Parathyroid adenoma (tissue), 2 donors: ENCODE measurements around the gene PIM1.
A peak's percentile ranks its signal among the peaks of the same experiment; 100 is the strongest.

Source experiments
- H2AFZ ChIP-seq: fragments of 300-600 bp; sonication (generic); one replicate; pipeline ENCODE4 v1.7.0; 2017; ENCODE audit warnings: antibody characterized with exemption, mild to moderate bottlenecking
- H3K27ac ChIP-seq: fragments of 300-600 bp; sonication (generic); one replicate; pipeline ENCODE4 v1.7.0; 2017
- H3K27me3 ChIP-seq: fragments of 300-600 bp; sonication (generic); one replicate; pipeline ENCODE4 v1.7.0; 2017; ENCODE audit warnings: low read length; ENCODE audit not compliant: control insufficient read depth, insufficient read depth
- H3K36me3 ChIP-seq: fragments of 300-600 bp; sonication (generic); one replicate; pipeline ENCODE4 v1.7.0; 2017; ENCODE audit warnings: low read length; ENCODE audit not compliant: control insufficient read depth, insufficient read depth
- H3K4me1 ChIP-seq: fragments of 300-600 bp; sonication (generic); one replicate; pipeline ENCODE4 v1.7.0; 2017; ENCODE audit warnings: control low read depth
- H3K4me2 ChIP-seq: fragments of 300-600 bp; sonication (generic); one replicate; pipeline ENCODE4 v1.7.0; 2017; ENCODE audit warnings: low read length
- H3K4me3 ChIP-seq: fragments of 300-600 bp; sonication (generic); one replicate; pipeline ENCODE4 v1.7.0; 2017; ENCODE audit warnings: low read depth, low read length
- H3K79me2 ChIP-seq: fragments of 300-600 bp; sonication (generic); one replicate; pipeline ENCODE4 v1.7.0; 2017; ENCODE audit warnings: control low read depth
- H3K9ac ChIP-seq: fragments of 300-600 bp; sonication (generic); one replicate; pipeline ENCODE4 v1.7.0; 2017; ENCODE audit warnings: mild to moderate bottlenecking
- H3K9me3 ChIP-seq: fragments of 300-600 bp; sonication (generic); one replicate; pipeline ENCODE4 v1.7.0; 2017; ENCODE audit warnings: low read length; ENCODE audit not compliant: control insufficient read depth
- CTCF ChIP-seq: fragments of 300-600 bp; sonication (generic); IDR thresholded peaks from one replicate; pipeline ENCODE4 v1.7.0; 2017; ENCODE audit warnings: antibody characterized with exemption, mild to moderate bottlenecking
- donor health status: primary hyperparathyroidism.

PIM1 gene

GRCh38 chr6:37169496-37170272 is at the start of gene PIM1:
Gene PIM1 (plus strand): TSS chr6:37170152. CDS start chr6:37170576, 424 bp downstream.
- Histone ChIP-seq H2AFZ (peak within 1 kb of the TSS; percentile 99), H3K9me3 (no peaks in the 10 kb centered on the region), H3K4me3 (peak within 1 kb of the TSS; percentile 88), H3K27me3 (no peaks in the 10 kb centered on the region), H3K36me3 (no peaks in the 10 kb centered on the region), H3K4me2 (peak within 1 kb of the TSS; percentile 93), H3K9ac (peak within 1 kb of the TSS; percentile 3), H3K79me2 (no peaks in the 10 kb centered on the region), H3K4me1 (peaks cover 5% of the 10 kb centered on the region), H3K27ac (peak within 1 kb of the TSS; percentile 81)
- no peak for TF ChIP-seq CTCF

GRCh38 chr6:37121556-37121955 is 48.4 kb upstream of the PIM1 start:
- H3K36me3 ChIP-seq, result no peaks in the 10 kb centered on the region
- H3K4me1 ChIP-seq, result no peaks in the 10 kb centered on the region
- no peaks in the 10 kb centered on the region for H3K27me3 ChIP-seq
- H2AFZ ChIP-seq, result no peak overlapping the region
- no peak overlapping the region for H3K9ac ChIP-seq
- H3K4me2 ChIP-seq, result no peak overlapping the region
- no peak overlapping the region for H3K27ac ChIP-seq
- no peaks in the 10 kb centered on the region for H3K9me3 ChIP-seq
- H3K79me2 ChIP-seq, result no peaks in the 10 kb centered on the region
- no peak for TF ChIP-seq CTCF
- H3K4me3 ChIP-seq, result no peak overlapping the region

GRCh38 chr6:37122861-37123260 is 47.1 kb upstream of the PIM1 start:
- Histone ChIP-seq H3K4me3 (no peak overlapping the region), H3K79me2 (no peaks in the 10 kb centered on the region), H3K9ac (no peak overlapping the region), H3K9me3 (no peaks in the 10 kb centered on the region), H3K36me3 (no peaks in the 10 kb centered on the region), H3K4me2 (no peak overlapping the region), H3K4me1 (no peaks in the 10 kb centered on the region), H3K27ac (no peak overlapping the region), H3K27me3 (no peaks in the 10 kb centered on the region), H2AFZ (no peak overlapping the region)
- no peak for TF ChIP-seq CTCF

- Histone ChIP-seq H3K4me1 (no peaks in the 10 kb centered on the region), H3K36me3 (no peaks in the 10 kb centered on the region), H2AFZ (no peak overlapping the region), H3K4me3 (no peak overlapping the region), H3K9ac (no peak overlapping the region), H3K79me2 (no peaks in the 10 kb centered on the region), H3K4me2 (no peak overlapping the region), H3K27me3 (no peaks in the 10 kb centered on the region), H3K9me3 (no peaks in the 10 kb centered on the region), H3K27ac (no peak overlapping the region)
- no peak for TF ChIP-seq CTCF
These were observed 45.8 kb upstream of the PIM1 start for GRCh38 chr6:37123957-37124729.
